ENCODE results near the gene ELOVL3. TPM values are rescaled to one million over a fixed set of nuclear protein-coding genes. Genes with fewer than 3 reads are reported as not detected.

The ELOVL3 gene
- total RNA-seq, 2 experiments from 2014 or later, result 0.48 TPM; not detected in 1

DNA sequence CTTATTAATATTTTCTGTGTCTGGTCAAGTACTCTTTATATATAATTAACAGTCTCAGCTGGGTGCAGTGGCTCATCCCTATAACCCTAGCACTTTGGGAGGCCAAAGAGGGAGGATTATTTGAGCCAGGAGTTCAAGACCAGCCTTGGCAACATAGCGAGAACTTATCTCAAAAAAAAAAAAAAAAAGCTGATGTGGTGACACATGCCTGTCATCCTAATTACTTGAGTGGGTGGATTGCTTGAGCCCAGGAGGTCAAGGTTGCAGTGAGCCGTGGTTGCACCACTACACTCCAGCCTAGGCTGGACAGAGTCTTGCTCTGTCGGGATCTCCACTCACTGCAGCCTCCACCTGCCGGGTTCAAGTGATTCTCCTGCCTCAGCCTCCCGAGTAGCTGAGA lies 6.7 kb upstream of the ELOVL3 start:
- no peak overlapping the region for H3K27ac ChIP-seq (ENCODE audit: low read depth, low read length, poor library complexity, severe bottlenecking)
- H2AFZ ChIP-seq (ENCODE audit: low read length), result no peak overlapping the region
- ChIA-PET CTCF (ENCODE audit: unreplicated experiment) (interaction anchor here (0.6 kb wide), 1 partner anchor 128 kb away, joined by 4 read pairs; no protein-coding TSS in a partner anchor), POLR2A (interaction anchor here (0.6 to 0.7 kb wide), 3 partner anchors 10 to 231 kb away, joined by 3 read pairs; no protein-coding TSS in a partner anchor)
- TF ChIP-seq EZH2phosphoT487 (IDR thresholded peaks at IDR 0.05; ENCODE audit: borderline replicate concordance, low read depth, low read length), result no peak
- TF ChIP-seq, protein P1, sequence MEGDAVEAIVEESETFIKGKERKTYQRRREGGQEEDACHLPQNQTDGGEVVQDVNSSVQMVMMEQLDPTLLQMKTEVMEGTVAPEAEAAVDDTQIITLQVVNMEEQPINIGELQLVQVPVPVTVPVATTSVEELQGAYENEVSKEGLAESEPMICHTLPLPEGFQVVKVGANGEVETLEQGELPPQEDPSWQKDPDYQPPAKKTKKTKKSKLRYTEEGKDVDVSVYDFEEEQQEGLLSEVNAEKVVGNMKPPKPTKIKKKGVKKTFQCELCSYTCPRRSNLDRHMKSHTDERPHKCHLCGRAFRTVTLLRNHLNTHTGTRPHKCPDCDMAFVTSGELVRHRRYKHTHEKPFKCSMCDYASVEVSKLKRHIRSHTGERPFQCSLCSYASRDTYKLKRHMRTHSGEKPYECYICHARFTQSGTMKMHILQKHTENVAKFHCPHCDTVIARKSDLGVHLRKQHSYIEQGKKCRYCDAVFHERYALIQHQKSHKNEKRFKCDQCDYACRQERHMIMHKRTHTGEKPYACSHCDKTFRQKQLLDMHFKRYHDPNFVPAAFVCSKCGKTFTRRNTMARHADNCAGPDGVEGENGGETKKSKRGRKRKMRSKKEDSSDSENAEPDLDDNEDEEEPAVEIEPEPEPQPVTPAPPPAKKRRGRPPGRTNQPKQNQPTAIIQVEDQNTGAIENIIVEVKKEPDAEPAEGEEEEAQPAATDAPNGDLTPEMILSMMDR (conservative IDR thresholded peaks at IDR 0.05; ENCODE audit: low read length), result no peak
- intact Hi-C loops (cut with micrococcal nuclease; ENCODE audit: unreplicated experiment), result no loop called here
- H3K4me3 ChIP-seq (ENCODE audit: low read depth, low read length, poor library complexity, severe bottlenecking), result no peak overlapping the region
- DNase-seq (ENCODE audit: low spot score), result no peak
- no peaks in the 10 kb centered on the region for H3K36me3 ChIP-seq (ENCODE audit: insufficient read depth, low read length)
- BruUV-seq (replicated peaks), result no TSS peak
- no peaks in the 10 kb centered on the region for H3K4me1 ChIP-seq (ENCODE audit: insufficient read depth, low read length, poor library complexity, severe bottlenecking)
- H4K20me1 ChIP-seq (ENCODE audit: insufficient read depth, low read length), result no peaks in the 10 kb centered on the region
- H3K9me3 ChIP-seq (ENCODE audit: low read length), result no peaks in the 10 kb centered on the region
- H3K79me2 ChIP-seq (ENCODE audit: insufficient read depth, low read depth, low read length), result no peaks in the 10 kb centered on the region
- H3K9me2 ChIP-seq (ENCODE audit: insufficient read depth, low read length), result no peaks in the 10 kb centered on the region
- no peak overlapping the region for H3K4me2 ChIP-seq (ENCODE audit: low read length)

- Histone ChIP-seq H3K4me3 (ENCODE audit: low read depth, low read length, poor library complexity, severe bottlenecking) (no peak overlapping the region), H3K9me2 (ENCODE audit: insufficient read depth, low read length) (no peaks in the 10 kb centered on the region), H2AFZ (ENCODE audit: low read length) (no peak overlapping the region), H3K27ac (ENCODE audit: low read depth, low read length, poor library complexity, severe bottlenecking) (no peak overlapping the region), H4K20me1 (ENCODE audit: insufficient read depth, low read length) (no peaks in the 10 kb centered on the region), H3K9me3 (ENCODE audit: low read length) (no peaks in the 10 kb centered on the region), H3K4me2 (ENCODE audit: low read length) (no peak overlapping the region), H3K36me3 (ENCODE audit: insufficient read depth, low read length) (no peaks in the 10 kb centered on the region), H3K79me2 (ENCODE audit: insufficient read depth, low read depth, low read length) (no peaks in the 10 kb centered on the region), H3K4me1 (ENCODE audit: insufficient read depth, low read length, poor library complexity, severe bottlenecking) (no peaks in the 10 kb centered on the region)
- intact Hi-C loops (cut with micrococcal nuclease; ENCODE audit: unreplicated experiment), result no loop called here
- no TSS peak for BruUV-seq (replicated peaks)
- TF ChIP-seq, protein P1 (conservative IDR thresholded peaks at IDR 0.05; ENCODE audit: low read length), result no peak
- TF ChIP-seq EZH2phosphoT487 (IDR thresholded peaks at IDR 0.05; ENCODE audit: borderline replicate concordance, low read depth, low read length), result no peak
- DNase-seq (ENCODE audit: low spot score), result no peak
- ChIA-PET CTCF (ENCODE audit: unreplicated experiment) (no interaction called here), POLR2A (interaction anchor here (0.6 kb wide), 1 partner anchor 54 kb away, joined by 3 read pairs; no protein-coding TSS in a partner anchor)
Observed at GRCh38 chr10:102220612-102221011, 5.5 kb upstream of the ELOVL3 start.

DNA sequence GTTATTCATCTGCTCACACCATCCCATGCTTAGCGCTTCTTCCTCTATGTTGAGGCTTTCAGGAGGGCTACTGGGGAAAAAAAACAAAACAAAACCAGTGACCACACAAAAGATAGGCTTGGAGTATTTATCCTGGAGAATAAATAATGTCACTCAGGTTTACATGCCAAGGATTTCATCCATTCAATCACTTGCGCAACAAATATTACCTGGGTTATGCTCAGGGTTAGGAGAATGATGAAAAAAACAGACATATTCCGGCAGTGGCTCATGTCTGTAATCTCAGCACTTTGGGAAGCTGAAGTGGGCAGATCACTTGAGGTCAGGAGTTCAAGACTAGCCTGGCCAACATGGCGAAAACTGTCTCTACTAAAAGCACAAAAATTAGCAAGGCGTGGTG lies 3.3 kb upstream of the ELOVL3 start:
- intact Hi-C loops (cut with micrococcal nuclease; ENCODE audit: unreplicated experiment), result no loop called here
- Histone ChIP-seq H3K36me3 (ENCODE audit: insufficient read depth, low read length) (no peaks in the 10 kb centered on the region), H4K20me1 (ENCODE audit: insufficient read depth, low read length) (no peaks in the 10 kb centered on the region), H3K79me2 (ENCODE audit: insufficient read depth, low read depth, low read length) (no peaks in the 10 kb centered on the region), H3K4me1 (ENCODE audit: insufficient read depth, low read length, poor library complexity, severe bottlenecking) (peaks cover 3% of the 10 kb centered on the region), H3K4me3 (ENCODE audit: low read depth, low read length, poor library complexity, severe bottlenecking) (no peak overlapping the region), H3K27ac (ENCODE audit: low read depth, low read length, poor library complexity, severe bottlenecking) (no peak overlapping the region), H2AFZ (ENCODE audit: low read length) (no peak overlapping the region), H3K4me2 (ENCODE audit: low read length) (no peak overlapping the region), H3K9me3 (ENCODE audit: low read length) (no peaks in the 10 kb centered on the region), H3K9me2 (ENCODE audit: insufficient read depth, low read length) (no peaks in the 10 kb centered on the region)
- BruUV-seq (replicated peaks), result no TSS peak
- no peak for DNase-seq (ENCODE audit: low spot score)
- TF ChIP-seq, protein P1 (conservative IDR thresholded peaks at IDR 0.05; ENCODE audit: low read length), result no peak
- no peak for TF ChIP-seq EZH2phosphoT487 (IDR thresholded peaks at IDR 0.05; ENCODE audit: borderline replicate concordance, low read depth, low read length)
- CTCF ChIA-PET (ENCODE audit: unreplicated experiment), result no interaction called here
- POLR2A ChIA-PET, result interaction anchor here (1.2 kb wide), 1 partner anchor 25 kb away, joined by 3 read pairs; no protein-coding TSS in a partner anchor

All from OCI-LY7 (cell line).